HG02623 (cell line): ENCODE data around the gene SLC23A2.

ENCODE experiments used
- ATAC-seq: cut with Tn5 transposase; IDR thresholded peaks from one replicate; pipeline ENCODE4 v1.9.1; 2021; ENCODE audit warnings: moderate library complexity; ENCODE audit not compliant: unreplicated experiment

Gene SLC23A2

GRCh38 chr20:4905613-4906012 is 95.7 kb downstream of the SLC23A2 start:
- no peak for ATAC-seq

DNA sequence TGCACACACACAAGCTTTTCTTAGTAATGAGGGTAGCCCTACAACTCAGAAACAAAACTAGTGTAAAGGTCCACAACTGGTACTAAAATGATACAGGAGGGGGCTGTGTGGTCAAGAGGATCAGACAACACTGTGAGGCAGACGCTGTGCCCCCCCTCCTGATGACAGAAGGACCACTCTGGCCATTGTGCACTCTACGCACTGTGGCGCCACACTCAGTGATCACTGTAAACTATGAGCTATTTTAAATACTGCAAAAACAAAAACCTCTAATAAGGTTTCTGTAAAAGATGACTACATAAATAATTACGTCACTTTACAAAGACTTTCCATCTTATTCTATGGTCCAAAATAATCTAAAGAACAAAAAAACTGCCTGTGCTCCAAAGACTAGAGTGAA is 96.1 kb downstream of the SLC23A2 start:
- no peak for ATAC-seq

- no peak for ATAC-seq
Observed at GRCh38 chr20:4904127-4904860, 97.0 kb downstream of the SLC23A2 start.

DNA sequence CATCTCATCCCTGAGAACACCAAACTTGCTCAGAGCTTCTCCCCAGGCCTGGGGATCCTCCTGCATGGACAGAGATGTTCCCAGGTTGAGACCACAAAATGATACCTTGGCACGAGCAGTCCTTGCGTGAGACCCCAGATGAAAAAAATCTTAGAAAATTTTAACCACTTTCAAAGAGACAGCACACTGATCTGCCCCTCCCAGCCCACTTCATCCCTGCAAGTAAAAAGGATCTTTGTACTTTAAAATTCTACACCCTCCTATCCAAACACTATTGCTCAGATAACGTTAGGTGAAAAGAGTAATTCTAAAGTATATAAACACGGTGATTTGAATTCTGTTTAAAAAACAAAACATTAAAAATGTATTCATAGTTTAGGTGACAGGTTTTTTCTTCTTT is 98.5 kb downstream of the SLC23A2 start:
- ATAC-seq: no peak

- ATAC-seq: no peak
Observed at GRCh38 chr20:4901031-4901818, 100.1 kb downstream of the SLC23A2 start.

DNA sequence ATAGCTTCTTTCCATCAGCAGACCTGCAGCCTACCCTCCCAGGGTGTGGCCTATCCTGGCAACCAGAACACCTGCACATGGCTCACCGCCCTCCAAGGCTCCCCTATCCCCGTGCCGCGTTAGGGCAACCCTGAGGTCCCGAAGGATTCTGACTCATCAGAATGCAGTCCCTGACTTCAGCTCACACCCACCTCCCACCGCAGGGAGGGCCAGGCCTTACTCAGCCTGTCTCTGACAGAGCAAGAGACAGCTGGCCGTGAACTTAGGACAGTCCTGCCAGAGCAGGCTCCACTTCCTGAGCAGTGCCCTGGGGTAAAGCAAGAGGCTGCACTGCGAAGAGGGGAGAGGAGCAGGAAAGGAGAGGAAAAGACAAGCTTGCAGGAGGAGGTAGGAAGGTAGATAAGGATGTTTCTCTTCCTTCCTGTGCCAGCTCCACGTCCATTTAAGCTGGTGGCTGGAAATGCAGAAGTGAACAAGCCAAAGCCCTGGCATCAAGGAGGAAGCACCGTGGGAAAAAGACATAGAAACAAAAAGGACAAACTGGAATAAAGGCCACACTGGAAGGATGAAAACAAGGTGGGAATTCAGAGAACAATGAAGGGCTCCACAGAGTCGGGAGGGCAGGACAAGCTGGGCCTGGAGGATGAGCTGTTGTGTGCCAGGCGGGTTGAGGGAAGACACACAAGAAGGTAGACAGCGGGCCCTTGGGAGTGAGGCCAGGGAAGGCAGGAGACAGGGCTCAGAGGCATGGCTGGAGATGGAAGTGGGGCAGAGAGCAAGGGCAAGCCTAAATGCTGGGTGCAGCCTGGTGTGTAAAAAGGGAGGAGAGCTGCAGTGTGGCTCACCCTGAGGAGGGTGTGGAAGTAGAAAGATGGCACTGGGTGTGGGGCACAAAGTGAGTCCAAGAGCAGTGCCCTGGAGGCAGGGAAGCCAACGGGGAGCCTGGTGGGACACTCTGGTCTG is 102.7 kb downstream of the SLC23A2 start:
- no peak for ATAC-seq

GRCh38 chr20:4897600-4897999 is 103.7 kb downstream of the SLC23A2 start:
- ATAC-seq: no peak

DNA sequence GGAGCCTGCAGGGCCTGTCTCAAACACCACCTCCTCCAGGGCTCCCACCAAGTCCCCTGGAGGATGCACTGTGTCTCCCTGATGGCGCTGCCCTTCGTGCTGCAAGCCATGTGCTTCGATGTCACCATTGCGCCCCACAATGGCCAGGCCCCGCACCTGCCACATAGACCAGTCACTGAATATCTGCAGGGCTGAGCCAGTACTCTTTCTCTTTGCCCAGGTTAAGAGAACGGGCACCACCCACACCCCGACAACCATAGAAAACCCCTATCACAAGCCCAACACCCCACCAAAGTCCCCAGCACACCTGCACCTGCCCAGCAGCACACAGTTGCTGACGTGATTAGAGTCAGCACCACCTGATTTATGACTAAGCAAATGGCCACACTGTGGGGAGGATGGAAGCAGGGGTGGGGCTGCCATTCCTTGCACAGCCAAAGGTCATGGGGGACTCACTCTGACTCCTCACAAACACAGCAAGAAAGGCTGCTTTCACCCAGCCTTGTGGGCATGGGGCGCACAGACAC is 104.3 kb downstream of the SLC23A2 start:
- ATAC-seq: no peak

GRCh38 chr20:4896119-4896702 is 105.1 kb downstream of the SLC23A2 start:
- no peak for ATAC-seq

DNA sequence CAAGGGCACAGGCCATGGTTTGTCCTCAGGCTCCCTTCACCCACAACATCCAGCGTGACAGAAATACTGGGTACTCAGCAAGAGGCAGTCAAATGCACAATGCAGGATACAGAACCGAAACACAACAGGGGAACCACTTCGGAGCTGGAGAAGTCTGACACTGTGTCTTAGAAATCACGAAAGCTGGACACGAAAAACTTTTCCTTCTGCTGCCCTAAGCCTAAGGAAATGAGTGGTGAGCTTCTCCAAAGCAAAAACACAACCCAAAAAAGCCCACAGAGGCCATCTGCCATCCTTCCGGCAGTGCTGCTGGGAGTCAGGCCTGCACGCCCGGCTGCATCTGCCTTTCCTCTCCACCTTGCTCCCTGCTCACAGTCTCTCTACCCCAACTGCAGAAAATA is 106.3 kb downstream of the SLC23A2 start:
- no peak for ATAC-seq

DNA sequence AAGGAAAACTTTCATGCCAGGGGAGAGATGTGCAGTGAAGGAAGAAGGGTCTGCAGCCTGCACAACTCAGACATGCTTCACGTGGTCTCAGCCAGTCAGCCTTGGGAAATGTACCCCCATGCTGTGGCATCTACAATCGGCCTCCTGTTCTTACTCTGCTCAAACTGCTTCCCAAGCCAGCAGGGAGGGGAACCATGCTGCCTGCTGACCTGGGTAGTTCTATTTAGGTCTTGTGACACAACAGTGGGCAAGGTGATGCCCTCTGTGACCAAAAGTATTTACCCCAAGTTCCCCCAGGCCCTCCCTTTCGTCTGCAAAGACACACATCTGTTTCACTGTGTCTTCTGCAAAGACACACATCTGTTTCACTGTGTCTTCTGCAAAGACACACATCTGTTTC is 106.9 kb downstream of the SLC23A2 start:
- no peak for ATAC-seq

GRCh38 chr20:4893709-4894108 is 107.6 kb downstream of the SLC23A2 start:
- no peak for ATAC-seq

DNA sequence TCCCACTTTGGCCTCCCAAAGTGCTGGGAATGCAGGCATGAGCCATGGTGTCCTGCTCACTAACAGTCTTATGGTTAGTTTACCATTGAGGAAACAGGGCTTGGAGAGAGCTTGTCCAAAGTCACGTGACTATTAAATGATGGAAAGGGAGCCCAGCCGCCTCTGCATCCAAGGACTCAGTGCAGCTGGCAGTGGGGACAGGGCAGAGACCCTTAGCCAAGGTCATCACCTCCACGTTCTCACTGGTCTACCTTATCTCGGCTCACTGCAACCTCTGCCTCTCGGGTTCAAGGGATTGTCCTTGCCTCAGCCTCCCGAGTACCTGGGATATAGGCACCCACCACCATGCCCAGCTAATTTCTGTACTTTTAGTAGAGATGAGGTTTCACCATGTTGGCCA is 109.3 kb downstream of the SLC23A2 start:
- ATAC-seq: no peak

DNA sequence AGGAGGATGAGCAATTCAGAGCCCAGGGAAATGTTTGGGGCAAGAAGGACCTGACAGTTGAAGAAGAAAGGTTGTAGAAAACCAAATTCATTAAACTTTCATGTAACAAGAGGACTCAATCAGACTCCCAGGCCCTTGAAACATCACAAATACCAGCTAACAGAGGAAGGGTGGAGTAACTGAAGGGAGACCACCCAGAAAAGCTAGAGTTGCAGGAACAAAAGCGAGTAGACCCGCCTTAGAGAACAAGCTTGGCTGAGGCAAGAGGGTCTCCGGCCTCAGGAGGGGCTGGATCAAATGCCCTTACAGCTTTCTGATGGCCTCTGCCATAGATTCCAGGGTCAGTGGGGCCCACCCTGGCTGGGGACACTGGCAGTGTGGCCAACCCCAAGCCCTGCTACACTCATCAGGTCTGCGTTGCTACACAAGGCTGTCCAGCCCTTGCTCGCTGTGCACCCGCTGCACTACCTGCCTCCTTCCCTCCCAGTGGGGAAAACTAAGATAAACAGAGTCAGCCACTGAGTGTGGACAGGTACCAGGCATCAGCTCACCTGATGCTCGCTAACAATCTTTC is 110.0 kb downstream of the SLC23A2 start:
- no peak for ATAC-seq

DNA sequence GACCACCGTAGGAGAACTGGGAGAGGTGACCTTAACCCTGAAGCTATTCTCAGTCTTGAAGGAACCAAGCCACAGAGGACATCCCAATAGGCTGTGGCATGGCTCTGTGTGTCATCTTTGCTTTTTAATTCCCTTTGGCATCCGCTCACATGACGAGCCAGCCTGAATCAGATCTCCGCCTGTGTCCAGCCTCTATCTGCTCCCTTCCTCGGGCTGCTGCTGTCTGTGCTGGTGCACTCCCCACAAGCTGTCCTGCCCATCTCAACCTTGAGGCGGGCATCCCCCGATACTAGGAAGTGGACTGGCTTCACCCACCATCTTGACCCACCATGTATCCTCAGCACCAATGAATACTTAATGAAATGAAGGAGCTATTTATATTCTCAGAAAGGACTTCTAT is 111.9 kb downstream of the SLC23A2 start:
- ATAC-seq: no peak

DNA sequence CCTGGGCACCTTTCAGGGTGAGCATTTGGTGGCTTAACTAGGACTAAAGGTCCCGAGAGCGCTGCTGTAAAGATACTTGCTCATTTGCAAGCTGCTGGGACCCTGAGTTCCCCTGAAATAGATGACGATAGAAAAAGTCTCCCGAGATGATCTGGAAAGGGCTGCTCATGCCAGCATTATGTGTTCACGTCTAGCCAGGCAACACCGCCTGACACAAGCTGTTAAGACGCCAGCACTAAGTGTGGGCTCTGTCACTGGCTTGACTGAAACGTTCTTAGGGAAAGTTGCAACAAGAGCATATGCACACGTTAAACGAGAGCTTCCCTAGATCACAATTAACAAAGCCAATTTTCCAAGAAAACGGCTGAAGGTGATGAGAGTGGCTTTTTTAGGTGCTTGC is 113.7 kb downstream of the SLC23A2 start:
- ATAC-seq: no peak

DNA sequence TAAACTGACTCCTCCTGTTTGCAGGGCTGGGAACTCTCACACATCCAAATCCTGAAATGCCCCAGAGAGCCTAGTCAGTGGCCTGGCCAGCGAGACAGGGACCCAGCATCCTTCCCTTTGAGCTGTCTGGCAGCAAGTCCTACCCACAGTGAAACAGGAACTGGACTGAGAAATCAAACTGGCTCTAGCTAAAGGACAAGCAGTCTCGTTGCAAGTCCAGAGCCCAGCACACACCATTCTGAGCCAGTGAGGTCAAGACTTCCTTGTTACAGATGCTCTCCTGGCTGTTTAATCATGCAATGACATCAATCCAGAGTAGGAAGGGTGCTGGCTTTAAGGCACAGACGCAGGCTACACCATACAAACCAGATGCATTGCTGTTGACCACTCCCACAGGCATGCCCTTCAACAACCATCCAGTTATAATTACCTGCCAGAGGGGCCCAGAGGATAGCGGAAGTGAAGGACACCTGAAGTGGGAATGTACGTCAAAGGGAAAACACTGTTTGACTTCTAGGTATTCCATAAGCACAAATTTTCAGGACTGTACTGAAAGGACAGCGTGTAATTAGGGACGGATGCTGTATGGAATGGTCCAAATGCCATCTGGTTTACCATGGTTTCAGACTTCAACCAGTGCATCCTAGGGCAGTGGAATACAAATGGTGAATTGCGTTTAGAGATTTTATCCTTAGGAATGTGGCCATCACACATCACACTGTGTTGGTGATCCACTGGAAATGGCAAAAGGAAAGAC is 114.4 kb downstream of the SLC23A2 start:
- ATAC-seq: no peak

GRCh38 chr20:4885877-4886276 is 115.4 kb downstream of the SLC23A2 start:
- ATAC-seq: no peak

GRCh38 chr20:4883546-4883945 is 117.8 kb downstream of the SLC23A2 start:
- ATAC-seq: no peak

GRCh38 chr20:4883051-4883450 is 118.3 kb downstream of the SLC23A2 start:
- ATAC-seq: no peak
